Memory B cell (primary cell): ENCODE measurements around the gene TMPRSS2.

Source experiments
- ATAC-seq: fragments of 150-1000 bp; cut with Tn5 transposase; 2 replicates; pipeline ENCODE4 v1.10.0; 2021; ENCODE audit warnings: low read depth, mild to moderate bottlenecking, moderate library complexity
- DNase-seq, 2 donors: peaks; one replicate each; pipeline ENCODE4 v3.0.0; 2022; ENCODE audit warnings: low spot score in 2 of 2
- H3K27ac Mint-ChIP-seq: one replicate; pipeline ENCODE4 v1.8.0; 2022; ENCODE audit warnings: mild to moderate bottlenecking, moderate library complexity, mixed read lengths
- H3K27me3 Mint-ChIP-seq: one replicate; pipeline ENCODE4 v1.8.0; 2022; ENCODE audit warnings: mixed read lengths
- H3K36me3 Mint-ChIP-seq: one replicate; pipeline ENCODE4 v1.8.0; 2022; ENCODE audit warnings: mild to moderate bottlenecking, mixed read lengths
- H3K4me1 Mint-ChIP-seq: one replicate; pipeline ENCODE4 v1.8.0; 2022; ENCODE audit warnings: mixed read lengths
- H3K4me3 Mint-ChIP-seq: one replicate; pipeline ENCODE4 v1.8.0; 2022; ENCODE audit warnings: mild to moderate bottlenecking, moderate library complexity, mixed read lengths
- H3K9me3 Mint-ChIP-seq: one replicate; pipeline ENCODE4 v1.8.0; 2022; ENCODE audit warnings: mixed read lengths

The TMPRSS2 gene

GRCh38 chr21:41482980-41483379 is 25.0 kb downstream of the TMPRSS2 start:
- ATAC-seq (no peak), DNase-seq (no peak)
- H3K27ac Mint-ChIP-seq, result no peak overlapping the region
- H3K27me3 Mint-ChIP-seq, result peaks cover 17% of the 10 kb centered on the region
- H3K4me3 Mint-ChIP-seq, result no peak overlapping the region
- H3K9me3 Mint-ChIP-seq, result no peaks in the 10 kb centered on the region
- peaks cover 8% of the 10 kb centered on the region for H3K4me1 Mint-ChIP-seq
- no peaks in the 10 kb centered on the region for H3K36me3 Mint-ChIP-seq

- no peak overlapping the region for H3K27ac Mint-ChIP-seq
- H3K9me3 Mint-ChIP-seq, result no peaks in the 10 kb centered on the region
- H3K27me3 Mint-ChIP-seq, result peaks cover 16% of the 10 kb centered on the region
- ATAC-seq (no peak), DNase-seq (no peak)
- peaks cover 12% of the 10 kb centered on the region for H3K4me1 Mint-ChIP-seq
- no peaks in the 10 kb centered on the region for H3K36me3 Mint-ChIP-seq
- H3K4me3 Mint-ChIP-seq, result no peak overlapping the region
These were observed 25.7 kb downstream of the TMPRSS2 start for GRCh38 chr21:41482301-41482700.

- H3K27ac Mint-ChIP-seq, result no peak overlapping the region
- H3K4me3 Mint-ChIP-seq, result no peak overlapping the region
- H3K27me3 Mint-ChIP-seq, result peaks cover 14% of the 10 kb centered on the region
- DNase-seq, result no peak
- peaks cover 12% of the 10 kb centered on the region for H3K4me1 Mint-ChIP-seq
- ATAC-seq, result no peak
- no peaks in the 10 kb centered on the region for H3K9me3 Mint-ChIP-seq
- no peaks in the 10 kb centered on the region for H3K36me3 Mint-ChIP-seq
These were observed 26.8 kb downstream of the TMPRSS2 start for GRCh38 chr21:41481191-41481590.

- H3K36me3 Mint-ChIP-seq, result no peaks in the 10 kb centered on the region
These were observed 27.8 kb downstream of the TMPRSS2 start for GRCh38 chr21:41480086-41480690.

GRCh38 chr21:41479686-41480085 is 28.3 kb downstream of the TMPRSS2 start:
- DNase-seq (no peak), ATAC-seq (no peak)
- Mint-ChIP-seq H3K27ac (no peak overlapping the region), H3K4me3 (no peak overlapping the region), H3K27me3 (peaks cover 12% of the 10 kb centered on the region), H3K36me3 (no peaks in the 10 kb centered on the region), H3K4me1 (peaks cover 12% of the 10 kb centered on the region), H3K9me3 (no peaks in the 10 kb centered on the region)

More at GRCh38 chr21:41480086-41480690, 27.8 kb downstream of the TMPRSS2 start:
- H3K9me3 Mint-ChIP-seq, result no peaks in the 10 kb centered on the region
- DNase-seq (no peak), ATAC-seq (no peak)
- no peak overlapping the region for H3K4me3 Mint-ChIP-seq
- peaks cover 12% of the 10 kb centered on the region for H3K4me1 Mint-ChIP-seq
- H3K27ac Mint-ChIP-seq, result no peak overlapping the region
- H3K27me3 Mint-ChIP-seq, result peaks cover 14% of the 10 kb centered on the region

- H3K27ac Mint-ChIP-seq, result no peak overlapping the region
- no peak overlapping the region for H3K4me3 Mint-ChIP-seq
- H3K27me3 Mint-ChIP-seq, result peaks cover 14% of the 10 kb centered on the region
- H3K36me3 Mint-ChIP-seq, result no peaks in the 10 kb centered on the region
- ATAC-seq, result no peak
- H3K9me3 Mint-ChIP-seq, result no peaks in the 10 kb centered on the region
- H3K4me1 Mint-ChIP-seq, result peaks cover 12% of the 10 kb centered on the region
- no peak for DNase-seq
These were observed 29.4 kb downstream of the TMPRSS2 start for GRCh38 chr21:41478319-41479177.

- DNase-seq, result no peak
- Mint-ChIP-seq H3K27ac (no peak overlapping the region), H3K4me3 (no peak overlapping the region), H3K9me3 (no peaks in the 10 kb centered on the region), H3K4me1 (peaks cover 10% of the 10 kb centered on the region), H3K27me3 (peaks cover 12% of the 10 kb centered on the region), H3K36me3 (no peaks in the 10 kb centered on the region)
- no peak for ATAC-seq
These were observed 30.2 kb downstream of the TMPRSS2 start for GRCh38 chr21:41477641-41478318.

- Mint-ChIP-seq H3K27me3 (peaks cover 9% of the 10 kb centered on the region), H3K36me3 (no peaks in the 10 kb centered on the region), H3K4me1 (peaks cover 4% of the 10 kb centered on the region), H3K4me3 (no peak overlapping the region), H3K27ac (no peak overlapping the region), H3K9me3 (no peaks in the 10 kb centered on the region)
- DNase-seq (no peak), ATAC-seq (no peak)
These were observed 32.1 kb downstream of the TMPRSS2 start for GRCh38 chr21:41475714-41476420.

- Mint-ChIP-seq H3K36me3 (no peaks in the 10 kb centered on the region), H3K27ac (no peak overlapping the region), H3K4me1 (peaks cover 4% of the 10 kb centered on the region), H3K9me3 (no peaks in the 10 kb centered on the region), H3K27me3 (peaks cover 23% of the 10 kb centered on the region), H3K4me3 (no peak overlapping the region)
- ATAC-seq (no peak), DNase-seq (no peak)
These were observed 35.0 kb downstream of the TMPRSS2 start for GRCh38 chr21:41472753-41473548.

- Mint-ChIP-seq H3K27ac (no peak overlapping the region), H3K9me3 (no peaks in the 10 kb centered on the region), H3K27me3 (peaks cover 23% of the 10 kb centered on the region), H3K4me1 (no peaks in the 10 kb centered on the region), H3K4me3 (no peak overlapping the region), H3K36me3 (no peaks in the 10 kb centered on the region)
- DNase-seq (no peak), ATAC-seq (no peak)
These were observed 37.9 kb downstream of the TMPRSS2 start for GRCh38 chr21:41470054-41470453.

- Mint-ChIP-seq H3K27me3 (peaks cover 19% of the 10 kb centered on the region), H3K36me3 (peaks cover 6% of the 10 kb centered on the region), H3K27ac (no peak overlapping the region), H3K4me1 (peaks cover 11% of the 10 kb centered on the region), H3K9me3 (peaks cover 5% of the 10 kb centered on the region), H3K4me3 (no peak overlapping the region)
- DNase-seq, result no peak
- no peak for ATAC-seq
These were observed 41.7 kb downstream of the TMPRSS2 start for GRCh38 chr21:41466024-41466820.

GRCh38 chr21:41465176-41465781 is 42.7 kb downstream of the TMPRSS2 start:
- no peak overlapping the region for H3K27ac Mint-ChIP-seq
- peaks cover 6% of the 10 kb centered on the region for H3K36me3 Mint-ChIP-seq
- no peak for DNase-seq
- H3K27me3 Mint-ChIP-seq, result peaks cover 16% of the 10 kb centered on the region
- peaks cover 16% of the 10 kb centered on the region for H3K4me1 Mint-ChIP-seq
- H3K4me3 Mint-ChIP-seq, result no peak overlapping the region
- H3K9me3 Mint-ChIP-seq, result peaks cover 5% of the 10 kb centered on the region
- no peak for ATAC-seq
